ENCODE measurements around the gene RUSF1.
"Not testable (repeated sequence)": the region's sequence is repeated elsewhere in the genome, so short reads cannot be mapped to it uniquely, and the experiment has no call there.

Gene RUSF1

DNA sequence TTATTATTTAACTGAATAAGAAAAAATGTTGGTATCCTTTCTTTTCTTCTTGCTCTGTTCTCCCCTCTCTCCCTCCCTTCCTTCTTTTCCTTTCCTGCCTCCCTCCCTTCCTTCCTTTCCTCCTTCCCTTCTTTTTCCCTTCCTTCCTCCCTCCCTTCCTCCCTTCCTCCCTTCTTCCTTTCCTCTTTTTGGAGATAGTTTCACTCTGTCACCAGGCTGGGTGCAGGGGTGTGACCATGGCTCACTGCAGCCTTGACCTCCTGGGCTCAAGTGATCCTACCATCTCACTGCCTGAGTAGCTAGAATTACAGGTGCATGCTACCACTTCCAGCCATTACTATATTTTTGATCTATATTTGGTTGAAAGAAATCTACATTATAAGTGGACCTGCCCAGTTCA, 5.7 kb upstream of the RUSF1 start:
- DNase-seq, result no peak

DNA sequence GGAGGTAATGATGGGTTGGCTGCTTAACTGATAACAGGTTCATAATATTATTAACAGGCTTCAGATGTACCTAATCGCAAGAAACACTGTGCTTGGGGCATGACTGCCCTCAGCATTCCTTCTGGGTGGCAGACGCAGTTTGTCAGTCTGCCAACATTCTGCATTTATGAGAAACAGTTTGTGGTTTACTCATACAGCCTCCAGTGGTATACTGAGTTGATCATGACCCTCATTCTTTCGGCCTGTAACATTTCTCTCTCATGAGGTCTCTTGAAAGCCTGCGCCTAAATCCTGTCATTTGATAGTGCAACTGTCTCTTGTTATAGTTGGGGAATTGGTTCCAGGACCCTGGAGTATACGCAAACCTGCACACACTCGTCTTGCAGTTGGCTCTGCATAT, 4.9 kb upstream of the RUSF1 start:
- DNase-seq, result no peak

DNA sequence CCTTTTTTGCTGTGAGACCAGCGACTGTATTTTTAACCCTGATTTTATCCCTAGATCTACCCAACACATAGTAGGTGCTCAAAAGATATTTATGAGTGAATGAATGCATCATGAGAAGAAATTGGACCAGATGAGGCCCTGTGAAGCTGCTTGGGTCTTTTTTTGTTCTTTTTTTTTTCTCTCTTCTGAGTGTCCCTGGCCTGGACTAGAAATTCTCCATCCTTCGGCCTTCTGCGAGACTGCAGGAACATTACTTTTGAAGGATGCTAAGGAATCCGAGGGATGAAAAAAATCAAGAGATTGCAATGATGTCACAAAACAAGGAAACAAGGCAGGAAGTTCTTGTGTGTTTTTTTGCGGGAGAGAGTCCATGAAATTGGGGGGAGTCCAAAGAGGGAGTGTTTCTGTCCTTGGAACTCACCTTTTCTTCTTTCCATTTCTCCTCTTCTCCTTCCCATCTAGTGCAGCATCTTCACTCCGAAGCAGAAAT, 560 bp upstream of the RUSF1 start:
- DNase-seq, result no peak

DNA sequence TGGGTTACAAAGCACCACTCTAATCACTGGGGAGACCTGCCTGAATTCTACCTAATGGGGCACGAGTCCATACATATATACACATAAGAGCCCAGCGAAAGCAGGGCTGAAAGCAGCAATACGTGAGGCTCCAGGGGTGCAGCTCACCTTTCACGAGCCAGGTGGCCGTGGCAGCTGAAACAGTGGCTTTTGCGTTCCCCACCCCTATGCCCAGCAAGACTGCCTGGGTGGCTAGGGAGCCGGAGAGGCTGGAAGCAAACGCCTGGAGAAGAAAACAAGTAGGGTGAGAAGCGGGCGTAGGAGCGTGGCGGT, 618 bp downstream of the RUSF1 start:
- DNase-seq, result no peak

DNA sequence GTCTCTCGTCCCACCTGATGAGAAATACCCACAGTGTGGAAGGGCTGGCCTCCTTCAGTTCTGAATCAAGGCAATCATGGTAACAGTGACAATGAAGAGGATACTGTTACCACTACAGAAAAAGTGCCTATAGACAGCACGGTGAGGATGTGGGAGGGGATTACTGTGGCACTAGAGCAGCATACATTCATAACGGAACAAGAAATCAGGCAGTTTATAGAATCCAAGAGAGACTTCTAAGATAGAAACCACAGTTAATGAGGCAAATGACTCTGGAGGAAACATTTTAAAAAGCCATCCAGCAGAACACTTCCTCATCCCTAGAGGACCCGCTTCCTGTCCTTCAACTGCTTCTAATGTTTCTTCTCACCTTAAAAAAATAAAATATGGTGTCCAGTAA, 2.7 kb downstream of the RUSF1 start:
- no peak for DNase-seq

DNA sequence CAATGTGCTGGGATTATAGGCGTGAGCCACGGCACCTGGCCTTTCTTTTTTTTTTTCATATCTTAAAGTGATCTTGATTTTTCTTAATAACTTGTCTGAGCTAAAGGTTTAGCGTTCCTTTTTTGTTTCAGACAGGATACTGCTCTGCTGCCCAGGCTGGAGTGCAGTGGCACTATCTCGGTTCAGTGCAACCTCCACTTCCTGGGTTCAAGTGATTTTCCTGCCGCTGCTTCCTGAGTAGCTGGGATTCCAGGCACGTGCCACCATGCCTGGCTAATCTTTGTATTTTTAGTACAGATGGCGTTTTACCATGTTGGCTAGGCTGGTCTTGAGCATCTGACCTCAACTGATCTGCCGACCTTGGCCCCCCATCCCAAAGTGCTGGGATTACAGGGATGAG, 4.0 kb downstream of the RUSF1 start:
- DNase-seq, result no peak

DNA sequence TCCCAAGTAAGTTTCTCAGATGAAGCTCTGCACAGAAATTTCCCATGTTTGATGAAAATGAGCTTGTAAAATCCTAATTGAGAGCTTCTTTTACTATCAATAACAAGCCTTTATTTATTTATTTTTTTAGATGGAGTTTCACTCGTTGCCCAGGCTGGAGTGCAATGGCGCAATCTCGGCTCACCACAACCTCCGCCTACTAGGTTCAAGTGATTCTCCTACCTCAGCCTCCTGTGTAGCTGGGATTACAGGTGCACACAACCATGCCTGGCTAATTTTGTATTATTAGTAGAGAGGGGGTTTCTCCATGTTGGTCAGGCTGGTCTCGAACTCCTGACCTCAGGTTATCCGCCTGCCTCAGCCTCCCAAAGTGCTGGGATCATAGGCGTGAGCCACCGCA, 4.6 kb downstream of the RUSF1 start:
- not testable (repeated sequence) for DNase-seq

DNA sequence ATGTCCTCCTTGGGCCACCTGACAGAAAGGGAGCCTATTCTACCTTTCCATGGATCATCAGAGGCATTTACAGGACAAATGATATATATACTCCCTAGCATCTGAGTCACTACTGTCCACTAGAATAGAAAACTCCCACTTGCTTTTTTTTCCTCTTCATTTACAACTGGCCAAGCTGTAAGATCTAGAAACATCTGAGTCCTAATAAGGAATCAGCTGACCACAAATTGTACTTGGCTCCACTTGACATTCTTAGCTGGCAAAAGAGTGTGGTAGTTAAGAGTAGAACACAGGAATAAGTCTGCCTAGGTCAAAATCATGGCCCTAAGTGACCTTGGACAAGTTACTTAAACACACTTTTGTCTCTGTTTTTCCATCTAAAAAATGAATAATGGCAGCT, 5.2 kb downstream of the RUSF1 start:
- DNase-seq, result no peak

DNA sequence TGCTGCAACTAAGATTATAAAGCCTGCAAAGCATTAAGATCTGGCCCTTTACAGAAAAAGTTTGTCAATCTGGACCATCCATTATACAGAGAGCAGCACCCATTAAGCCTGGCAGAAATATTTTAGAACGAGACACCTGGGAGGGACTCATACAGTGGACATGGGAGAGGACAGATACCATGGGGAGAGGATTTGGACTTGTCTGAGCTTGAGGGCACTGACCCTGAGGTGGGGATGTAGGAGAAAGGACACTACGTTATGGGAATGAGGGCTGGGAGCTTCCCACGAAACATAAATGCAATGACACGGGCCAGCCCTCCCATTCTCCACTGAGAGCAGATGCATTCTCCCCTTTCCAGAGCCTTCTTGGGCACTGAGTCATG, 6.2 kb downstream of the RUSF1 start:
- no peak for DNase-seq

DNA sequence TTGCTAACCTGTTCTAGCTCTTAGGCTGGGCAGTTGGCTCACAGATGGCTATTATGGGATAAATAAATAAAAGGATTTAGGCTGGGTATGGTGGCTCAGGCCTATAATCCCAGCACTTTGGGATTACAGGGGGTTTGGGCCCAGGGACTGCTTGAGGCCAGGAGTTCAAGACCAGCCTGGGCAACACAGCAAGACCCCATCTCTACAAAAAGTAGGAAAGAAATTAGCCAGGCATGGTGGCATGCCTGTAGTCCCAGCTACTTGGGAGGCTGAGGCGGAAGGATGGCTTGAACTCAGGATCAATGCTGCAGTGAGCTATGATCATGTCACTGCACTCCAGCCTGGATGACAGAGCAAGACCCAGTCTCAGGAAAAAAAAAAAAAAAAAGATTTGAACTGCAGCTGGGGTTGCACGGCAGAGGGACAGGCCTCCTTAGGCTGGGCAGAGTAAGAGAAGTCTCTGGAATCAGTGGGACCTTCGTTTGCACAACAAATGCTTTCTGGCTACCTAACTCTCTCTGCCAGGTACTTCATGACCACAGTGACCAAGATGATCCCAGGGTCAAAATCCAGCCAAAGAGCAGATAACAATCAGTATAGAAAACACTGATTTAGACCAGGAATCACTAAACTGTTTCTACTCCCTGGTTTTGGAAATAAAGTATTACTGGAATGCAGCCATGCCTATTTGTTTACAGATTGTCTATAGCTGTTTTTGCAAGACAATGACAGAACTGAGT, 6.8 kb downstream of the RUSF1 start:
- DNase-seq, result no peak

DNA sequence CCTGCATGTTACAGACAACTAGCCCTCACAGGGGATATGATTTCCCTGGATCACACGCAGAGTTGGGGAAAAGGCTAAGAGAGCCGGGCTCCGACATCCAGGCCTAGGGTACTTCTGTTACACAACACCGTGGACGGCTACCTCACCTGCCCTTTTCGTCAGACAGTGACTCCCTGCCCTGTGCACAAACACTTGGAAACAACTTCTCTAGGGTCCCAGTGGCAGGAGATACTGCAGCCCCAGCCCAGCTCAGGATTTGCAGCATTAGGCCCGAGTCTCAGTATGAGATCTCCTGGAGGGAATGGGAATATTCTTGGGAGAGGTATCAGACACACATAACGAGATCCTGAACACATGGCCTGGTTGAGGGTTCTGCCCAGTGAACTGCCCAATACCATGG, 8.3 kb downstream of the RUSF1 start:
- DNase-seq, result no peak

DNA sequence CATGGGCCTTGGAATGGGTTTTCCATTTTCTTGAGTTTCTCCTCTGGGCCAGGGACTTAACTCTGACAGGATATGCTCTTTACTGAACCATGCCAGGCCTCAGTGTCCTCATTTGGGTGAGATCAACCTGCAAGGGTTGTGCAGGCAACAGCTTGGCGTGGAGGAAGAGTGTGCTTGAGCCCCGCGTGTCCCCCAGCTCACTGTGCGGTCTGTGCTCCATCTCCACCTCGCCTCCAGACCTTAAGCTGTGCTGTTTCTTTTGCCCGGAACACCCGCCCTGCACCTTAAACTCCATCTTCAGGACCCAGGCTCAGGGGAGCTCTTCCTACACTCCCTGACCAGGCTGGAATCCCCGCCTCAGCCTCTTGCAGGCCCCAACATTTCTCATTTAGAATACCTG, 9.7 kb downstream of the RUSF1 start:
- DNase-seq, result no peak

DNA sequence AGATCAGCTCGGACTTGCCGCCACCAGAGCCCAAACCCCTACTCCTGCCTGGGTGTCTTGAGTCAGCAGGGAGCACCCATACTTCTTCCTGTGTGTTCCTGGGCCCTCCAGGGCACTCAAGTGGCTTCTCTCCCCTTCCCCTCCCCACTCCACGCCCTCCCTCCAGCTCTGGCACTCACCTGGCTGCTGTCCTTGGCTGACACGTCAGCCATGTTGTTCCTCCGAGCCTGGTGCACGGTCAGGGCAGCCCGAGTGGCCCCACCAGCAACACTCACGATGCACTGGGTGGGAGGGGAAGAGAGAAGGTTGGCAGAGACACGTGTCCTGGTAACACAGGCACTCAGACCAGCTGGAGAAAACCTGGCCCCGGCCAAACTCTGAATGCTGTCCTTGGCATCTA, 11.5 kb downstream of the RUSF1 start:
- DNase-seq, result no peak

DNA sequence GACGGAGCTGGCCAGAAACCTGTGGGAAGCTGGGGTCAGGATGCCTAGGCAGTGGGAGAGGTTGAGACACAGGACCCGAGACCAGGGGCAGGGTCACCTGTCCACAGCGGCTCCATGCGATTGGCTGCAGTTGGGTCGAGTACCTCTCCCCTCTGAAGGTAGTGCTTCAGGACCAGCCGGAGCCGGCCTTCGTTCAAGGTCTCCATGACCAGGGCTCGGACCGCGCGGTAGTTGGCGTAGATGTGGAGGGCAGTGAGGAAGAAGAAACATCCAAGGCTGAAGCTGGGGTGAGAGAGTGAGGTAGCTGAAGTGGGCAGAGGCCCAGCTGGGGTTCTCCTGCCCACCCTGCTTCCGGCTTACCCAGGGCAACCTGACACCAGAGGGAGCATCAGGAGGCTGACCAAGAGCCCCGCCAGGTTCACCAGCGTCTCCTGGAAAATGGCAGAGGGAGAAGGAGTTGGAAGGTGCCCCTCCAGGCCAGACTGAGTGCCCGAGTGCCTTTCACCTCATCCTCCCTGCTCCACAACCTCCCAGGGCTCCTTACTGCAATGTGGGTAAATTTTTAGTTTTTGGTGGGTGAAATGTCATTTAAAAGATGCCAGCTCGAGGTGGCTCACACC, 14.6 kb downstream of the RUSF1 start:
- no peak for DNase-seq

DNA sequence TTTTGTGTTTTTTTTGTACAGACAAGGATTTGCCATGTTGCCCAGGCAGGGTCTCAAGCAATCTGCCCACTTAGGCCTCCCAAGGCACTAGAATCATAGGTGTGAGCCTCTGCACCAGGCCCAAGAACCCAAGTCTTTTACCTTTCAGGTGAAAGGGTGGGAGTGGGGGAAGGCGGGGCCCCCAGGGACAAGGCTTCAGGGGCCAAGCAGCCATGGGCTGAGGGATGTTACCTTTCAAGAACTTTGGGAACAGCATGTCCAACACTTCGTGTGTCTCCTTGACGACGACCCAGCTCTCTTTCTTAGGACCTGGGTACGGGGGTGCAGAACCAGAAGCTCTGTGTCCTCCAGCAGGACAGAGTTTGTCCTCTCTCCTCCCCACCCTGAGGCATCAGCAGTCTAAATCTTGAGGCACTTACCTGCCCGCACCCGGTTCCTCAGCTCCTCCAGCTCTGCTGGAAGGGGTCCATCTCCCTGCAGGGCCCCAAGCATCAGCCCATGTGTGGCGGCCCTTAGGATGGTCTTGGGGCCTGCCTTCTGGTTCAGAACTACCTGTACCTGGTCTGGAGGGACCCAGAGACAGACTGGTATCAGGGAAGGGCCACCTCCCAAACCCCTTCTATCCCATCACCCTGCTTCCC, 16.3 kb downstream of the RUSF1 start:
- no peak for DNase-seq

DNA sequence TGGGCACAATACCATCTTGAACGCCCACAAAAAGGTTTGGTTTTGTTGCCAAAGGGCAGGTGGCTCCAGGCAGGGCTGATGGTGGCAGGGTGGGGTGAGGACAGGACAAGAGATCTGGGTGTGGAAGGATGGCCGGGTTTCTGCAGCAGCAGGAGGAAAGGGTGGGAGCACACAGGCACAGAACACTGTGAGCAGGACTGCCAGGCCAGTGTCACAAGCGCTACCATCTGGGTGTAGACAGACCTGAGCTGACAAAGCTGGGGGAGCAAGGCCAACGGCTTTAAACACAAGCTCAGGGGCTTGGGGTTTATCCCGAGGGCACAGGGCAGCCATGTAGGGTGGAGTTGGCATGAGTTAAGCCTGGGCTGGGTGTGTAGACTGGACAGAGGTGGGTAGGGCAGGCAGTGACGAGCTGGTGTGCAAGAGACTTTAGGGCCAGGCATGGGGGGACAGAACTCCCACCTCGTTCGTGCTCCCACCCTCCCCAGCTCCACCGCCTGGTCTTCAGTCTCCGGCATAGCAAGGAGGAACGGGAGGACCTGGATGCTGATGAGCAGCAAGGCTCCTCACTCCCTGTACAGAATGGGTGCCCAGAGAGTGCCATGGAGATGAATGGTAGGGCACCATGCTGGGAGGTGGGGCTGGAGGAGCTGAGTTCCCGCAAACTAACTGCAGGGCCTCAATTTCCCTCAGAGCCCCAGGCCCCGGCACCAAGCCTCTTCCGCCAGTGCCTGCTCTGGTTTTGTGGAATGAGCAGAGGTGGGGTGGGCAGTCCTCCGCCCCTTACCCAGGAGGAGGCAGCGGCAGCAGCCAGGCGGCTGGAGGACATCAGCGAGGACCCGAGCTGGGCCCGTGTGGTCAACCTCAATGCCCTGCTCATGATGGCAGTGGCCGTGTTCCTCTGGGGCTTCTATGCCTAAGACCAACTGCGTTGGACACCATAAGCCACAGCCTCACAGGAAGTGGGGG, 18.3 kb downstream of the RUSF1 start:
- DNase-seq, result no peak

DNA sequence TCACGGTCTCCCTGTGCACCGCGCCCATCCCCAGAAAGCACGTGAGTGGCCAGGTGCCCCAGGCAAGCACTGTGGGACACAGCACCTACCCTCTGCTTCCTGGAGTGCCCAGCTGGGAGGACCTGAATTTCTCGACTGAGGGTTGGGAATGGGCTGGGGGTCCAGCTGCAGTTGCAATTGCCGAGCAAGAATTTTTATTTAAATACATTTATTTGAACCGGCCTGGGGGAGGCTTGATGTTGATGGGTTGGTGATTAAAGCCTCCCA, 19.0 kb downstream of the RUSF1 start:
- no peak for DNase-seq

DNA sequence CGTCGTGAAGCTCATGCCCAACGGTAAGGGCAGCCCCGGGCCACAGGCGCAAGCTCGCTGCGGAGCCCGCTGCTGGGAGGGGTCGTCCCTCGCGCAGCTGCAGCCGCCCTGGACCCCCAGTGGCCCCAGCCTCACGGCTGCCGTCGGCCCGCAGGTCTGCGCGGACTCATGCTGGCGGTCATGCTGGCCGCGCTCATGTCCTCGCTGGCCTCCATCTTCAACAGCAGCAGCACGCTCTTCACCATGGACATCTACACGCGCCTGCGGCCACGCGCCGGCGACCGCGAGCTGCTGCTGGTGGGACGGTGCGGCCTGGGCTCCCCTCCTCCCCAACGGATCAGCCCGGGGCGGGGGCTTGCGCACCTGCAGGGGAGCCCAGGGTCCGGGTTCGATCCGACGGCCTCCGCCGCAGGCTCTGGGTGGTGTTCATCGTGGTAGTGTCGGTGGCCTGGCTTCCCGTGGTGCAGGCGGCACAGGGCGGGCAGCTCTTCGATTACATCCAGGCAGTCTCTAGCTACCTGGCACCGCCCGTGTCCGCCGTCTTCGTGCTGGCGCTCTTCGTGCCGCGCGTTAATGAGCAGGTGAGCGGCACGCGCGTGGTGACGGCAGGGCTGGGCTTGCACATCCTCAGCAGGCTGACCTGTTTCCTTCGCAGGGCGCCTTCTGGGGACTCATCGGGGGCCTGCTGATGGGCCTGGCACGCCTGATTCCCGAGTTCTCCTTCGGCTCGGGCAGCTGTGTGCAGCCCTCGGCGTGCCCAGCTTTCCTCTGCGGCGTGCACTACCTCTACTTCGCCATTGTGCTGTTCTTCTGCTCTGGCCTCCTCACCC, 19.5 kb downstream of the RUSF1 start:
- DNase-seq, result no peak

DNA sequence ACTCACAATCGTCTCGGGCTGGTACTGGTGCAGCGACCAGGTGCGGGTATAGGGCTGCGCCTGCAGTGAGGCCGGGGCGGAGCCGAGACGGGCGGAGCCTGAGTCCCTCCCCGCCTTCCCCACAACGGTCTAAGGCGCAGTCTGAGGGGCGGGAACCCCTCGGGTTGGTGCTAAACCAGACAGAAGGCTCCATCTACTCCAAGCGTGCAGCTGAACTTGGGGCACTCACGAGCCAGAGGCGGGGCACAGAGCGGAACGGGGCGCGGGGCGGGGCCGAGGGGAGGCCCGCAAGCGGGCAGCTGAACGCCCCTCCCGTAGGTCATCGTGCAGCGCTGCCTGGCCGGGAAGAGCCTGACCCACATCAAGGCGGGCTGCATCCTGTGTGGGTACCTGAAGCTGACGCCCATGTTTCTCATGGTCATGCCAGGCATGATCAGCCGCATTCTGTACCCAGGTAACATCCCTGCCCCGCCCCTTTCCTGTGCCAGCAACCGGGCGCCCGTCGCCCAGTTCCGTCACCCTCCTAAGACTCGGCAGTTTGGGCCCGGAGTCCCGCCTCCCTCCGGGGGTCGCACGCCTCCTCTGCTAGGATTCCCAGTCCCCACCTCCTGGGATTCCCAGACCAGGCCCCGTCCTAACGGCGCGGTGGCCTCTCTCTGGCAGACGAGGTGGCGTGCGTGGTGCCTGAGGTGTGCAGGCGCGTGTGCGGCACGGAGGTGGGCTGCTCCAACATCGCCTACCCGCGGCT, 20.3 kb downstream of the RUSF1 start:
- peak; percentile 86 for DNase-seq

DNA sequence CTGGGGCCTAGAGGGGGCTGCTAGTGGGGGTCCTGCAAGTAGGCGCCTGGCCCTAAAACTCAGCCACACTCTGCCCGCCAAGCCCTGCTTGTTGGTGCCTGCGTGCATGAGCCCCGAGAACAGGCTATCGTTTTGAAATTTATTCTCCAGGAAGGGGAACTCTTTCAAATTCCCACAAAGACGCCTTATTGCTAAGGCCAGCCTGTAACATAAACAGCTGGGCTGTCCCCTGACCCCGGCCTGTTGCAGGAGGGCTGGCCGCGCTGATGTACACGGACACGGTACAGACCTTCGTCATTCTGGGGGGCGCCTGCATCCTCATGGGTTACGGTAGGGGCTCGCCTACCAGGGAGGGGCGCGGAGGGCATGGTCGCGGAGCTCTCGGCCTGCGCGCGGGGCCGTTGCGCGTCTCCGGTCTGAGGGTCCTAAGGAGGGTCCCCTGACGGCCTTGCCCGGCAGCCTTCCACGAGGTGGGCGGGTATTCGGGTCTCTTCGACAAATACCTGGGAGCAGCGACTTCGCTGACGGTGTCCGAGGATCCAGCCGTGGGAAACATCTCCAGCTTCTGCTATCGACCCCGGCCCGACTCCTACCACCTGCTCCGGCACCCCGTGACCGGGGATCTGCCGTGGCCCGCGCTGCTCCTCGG, 21.0 kb downstream of the RUSF1 start:
- DNase-seq, result no peak

DNA sequence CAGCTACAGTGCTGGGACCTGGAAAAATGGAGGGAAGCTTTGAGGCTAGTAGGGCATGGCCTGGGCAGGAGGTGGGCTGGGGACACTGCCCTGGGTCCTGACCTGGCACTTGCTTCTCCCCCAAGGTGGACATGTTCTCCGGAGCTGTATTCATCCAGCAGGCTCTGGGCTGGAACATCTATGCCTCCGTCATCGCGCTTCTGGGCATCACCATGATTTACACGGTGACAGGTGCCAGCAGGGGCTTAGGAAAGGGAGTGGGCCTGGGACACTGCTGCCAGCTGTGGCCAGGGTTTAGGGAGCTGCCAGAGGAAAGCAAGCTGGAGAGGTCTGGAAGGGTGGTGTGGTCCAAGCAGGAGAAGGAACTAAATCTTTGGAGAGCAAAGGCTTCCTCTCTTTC, 22.1 kb downstream of the RUSF1 start:
- no peak for DNase-seq

Data from CD4-positive, alpha-beta T cell treated with Interleukin-17A for 1 hour (primary cell).